Gastroesophageal sphincter (tissue), 3 donors: Measurements from ENCODE around the gene STK32B.

Experiments
- CTCF ChIP-seq, 4 experiments: fragments of 200-600 bp in 2 of 4; fragments of 450-650 bp in 2 of 4; sonication (generic) in 1 of 4; IDR thresholded peaks; one replicate each; pipeline ENCODE4 v1.5.1; 2017 to 2019; ENCODE audit warnings: antibody characterized with exemption in 4 of 4, mild to moderate bottlenecking in 2 of 4, moderate library complexity in 2 of 4
- POLR2A ChIP-seq, 2 donors: fragments of 450-650 bp; IDR thresholded peaks; one replicate each; pipeline ENCODE4 v1.6.1; 2017; ENCODE audit warnings: antibody characterized with exemption in 2 of 2, mild to moderate bottlenecking in 2 of 2, moderate library complexity in 1 of 2

- no peak for TF ChIP-seq CTCF (IDR thresholded peaks at IDR 0.05)
- TF ChIP-seq POLR2A (IDR thresholded peaks at IDR 0.05) = no peak
Measured at GRCh38 chr4:5539584-5539983, 488.3 kb downstream of the STK32B start.
